Stomach (tissue), 4 donors: ENCODE results near the gene EIPR1.

Source experiments
- CTCF ChIP-seq, 7 experiments: fragments of 450-650 bp in 4 of 7; fragments of 200-600 bp in 3 of 7; sonication (generic) in 3 of 7; IDR thresholded peaks; one replicate each; pipeline ENCODE4 v1.5.1; 2016 to 2019; ENCODE audit warnings: antibody characterized with exemption in 7 of 7, control low read depth in 2 of 7, mild to moderate bottlenecking in 1 of 7
- EP300 ChIP-seq: sonication (generic); formaldehyde crosslinking; IDR thresholded peaks from one replicate; pipeline ENCODE4 v1.6.1; 2017; ENCODE audit warnings: antibody characterized with exemption

GRCh38 chr2:3376821-3377220 lies 797 bp downstream of the EIPR1 start:
- no peak for TF ChIP-seq EP300
- no peak for TF ChIP-seq CTCF (IDR thresholded peaks at IDR 0.05)
